ENCODE measurements around the gene OBP2B.

Gene OBP2B

DNA sequence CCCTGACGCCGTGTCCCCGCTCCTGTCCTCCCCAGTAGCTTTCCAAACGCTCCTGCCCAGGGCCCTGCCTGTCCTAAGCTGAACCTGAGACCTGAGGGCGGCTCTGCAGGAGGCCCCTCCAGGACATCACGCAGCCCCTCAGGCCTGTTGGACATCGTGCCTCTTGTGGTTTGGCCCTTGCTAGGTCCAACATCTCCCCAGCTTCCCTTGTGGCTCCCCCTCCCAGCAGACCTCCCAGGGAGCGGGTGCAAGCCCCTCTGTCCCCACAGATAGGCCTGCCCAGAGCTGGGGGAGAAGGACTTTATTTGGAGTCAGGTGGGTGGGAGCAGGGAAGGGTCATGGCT is 4.1 kb downstream of the OBP2B start:
- in situ Hi-C loops (cut with HindIII; ENCODE audit: low sequenced_read_pairs): no loop called here
- no peak for DNase-seq (ENCODE audit: low read depth, low spot score)
- TF ChIP-seq CTCF (IDR thresholded peaks at IDR 0.05; ENCODE audit: low read depth, low read length): no peak
- no peak overlapping the region for H3K4me3 ChIP-seq (ENCODE audit: low read depth, low read length)

- no peak for DNase-seq (ENCODE audit: low read depth, low spot score)
- no peak for TF ChIP-seq CTCF (IDR thresholded peaks at IDR 0.05; ENCODE audit: low read depth, low read length)
- no peak overlapping the region for H3K4me3 ChIP-seq (ENCODE audit: low read depth, low read length)
- in situ Hi-C loops (cut with HindIII; ENCODE audit: low sequenced_read_pairs): no loop called here
These were observed 4.6 kb downstream of the OBP2B start for GRCh38 chr9:133204335-133204992.

DNA sequence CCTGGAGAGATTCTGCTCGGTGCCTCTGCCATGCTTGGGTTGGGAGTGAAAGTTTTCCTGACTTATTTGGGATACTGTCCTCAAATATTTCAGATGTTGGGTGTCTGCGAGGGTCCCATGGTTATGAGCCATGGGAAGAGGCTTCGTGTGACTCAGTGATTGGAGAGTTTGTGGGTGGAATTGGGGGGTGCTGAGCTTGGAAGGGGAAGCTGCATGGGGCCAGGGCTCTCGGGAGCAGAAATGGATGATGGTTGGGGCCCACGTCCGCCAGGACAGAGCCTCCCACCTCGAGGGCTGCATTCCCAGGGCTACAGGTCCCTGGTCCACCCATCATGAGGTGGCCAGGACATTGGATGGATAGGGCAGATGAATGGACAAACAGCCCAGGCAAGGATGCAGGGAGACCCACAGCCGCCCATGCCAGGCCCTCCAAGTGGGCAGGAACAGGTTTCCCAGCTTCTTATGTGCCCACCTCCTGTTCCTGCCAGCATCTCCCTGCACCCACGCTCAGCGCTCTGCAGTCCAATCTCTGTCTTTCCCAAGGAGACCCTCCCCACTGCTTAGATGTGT is 5.5 kb downstream of the OBP2B start:
- H3K4me3 ChIP-seq (ENCODE audit: low read depth, low read length): no peak overlapping the region
- TF ChIP-seq CTCF (IDR thresholded peaks at IDR 0.05; ENCODE audit: low read depth, low read length): no peak
- in situ Hi-C loops (cut with HindIII; ENCODE audit: low sequenced_read_pairs): no loop called here
- no peak for DNase-seq (ENCODE audit: low read depth, low spot score)

DNA sequence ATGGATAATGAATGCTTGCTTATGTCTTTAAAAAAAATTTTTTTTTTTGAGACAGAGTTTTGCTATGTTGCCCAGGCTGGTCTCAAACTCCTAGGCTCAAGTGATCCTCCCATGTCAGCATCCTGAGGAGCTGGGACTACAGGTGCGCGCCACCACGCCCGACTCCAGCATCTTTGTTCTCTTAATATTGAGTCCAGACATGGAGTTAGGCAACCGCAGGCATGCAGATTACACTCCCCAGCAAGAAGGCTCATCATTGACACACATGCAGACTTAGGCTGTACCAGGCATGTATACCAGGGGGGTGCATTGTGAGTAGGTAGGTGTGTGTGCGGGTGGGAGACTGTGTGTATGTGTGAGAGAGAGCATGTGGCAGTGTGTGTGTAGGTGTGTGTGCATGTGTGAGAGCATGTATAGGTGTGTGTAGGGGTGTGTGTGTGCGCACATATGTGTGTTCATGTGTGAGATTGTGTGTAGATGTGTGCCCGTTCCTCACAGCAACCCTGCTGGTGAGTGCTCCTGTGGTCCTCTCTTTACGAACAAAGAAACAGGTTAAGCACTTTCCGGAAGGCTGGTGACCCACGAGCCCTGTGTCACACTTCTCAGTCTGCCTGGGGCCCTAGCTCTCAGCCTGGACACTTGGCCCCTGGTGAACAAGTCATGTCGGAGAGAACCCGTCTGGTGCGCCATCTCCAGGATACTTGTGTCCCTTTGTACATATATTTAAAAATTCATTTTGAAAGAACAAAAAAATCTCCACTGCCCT is 6.2 kb downstream of the OBP2B start:
- no peak for DNase-seq (ENCODE audit: low read depth, low spot score)
- in situ Hi-C loops (cut with HindIII; ENCODE audit: low sequenced_read_pairs): no loop called here
- H3K4me3 ChIP-seq (ENCODE audit: low read depth, low read length): no peak overlapping the region
- no peak for TF ChIP-seq CTCF (IDR thresholded peaks at IDR 0.05; ENCODE audit: low read depth, low read length)

DNA sequence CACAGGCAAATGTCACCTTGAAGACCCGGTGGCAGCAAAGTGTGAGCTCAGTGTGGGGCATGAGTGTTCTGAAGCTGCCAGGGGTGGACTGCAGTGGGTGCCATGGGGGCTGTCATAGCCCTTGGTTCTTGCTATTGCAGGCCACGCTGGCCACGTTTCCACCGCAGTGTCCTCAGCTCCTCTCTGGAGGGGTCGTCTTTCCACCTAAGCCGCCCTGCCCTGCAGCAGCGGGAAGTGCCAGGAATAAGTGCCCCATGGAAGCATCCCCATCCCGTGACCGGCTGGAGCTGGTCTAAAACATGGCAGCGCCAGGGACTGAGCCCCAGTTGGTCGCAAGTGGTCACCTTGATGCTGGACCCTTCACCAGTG is 6.9 kb downstream of the OBP2B start:
- TF ChIP-seq CTCF (IDR thresholded peaks at IDR 0.05; ENCODE audit: low read depth, low read length): no peak
- in situ Hi-C loops (cut with HindIII; ENCODE audit: low sequenced_read_pairs): no loop called here
- DNase-seq (ENCODE audit: low read depth, low spot score): no peak
- no peak overlapping the region for H3K4me3 ChIP-seq (ENCODE audit: low read depth, low read length)

GRCh38 chr9:133201424-133202144 is 7.5 kb downstream of the OBP2B start:
- TF ChIP-seq CTCF (IDR thresholded peaks at IDR 0.05; ENCODE audit: low read depth, low read length): no peak
- in situ Hi-C loops (cut with HindIII; ENCODE audit: low sequenced_read_pairs): no loop called here
- DNase-seq (ENCODE audit: low read depth, low spot score): no peak
- no peak overlapping the region for H3K4me3 ChIP-seq (ENCODE audit: low read depth, low read length)

Data from astrocyte of the spinal cord (primary cell).